ENCODE measurements around the gene ZNF534. TPM values are rescaled to one million over a fixed set of nuclear protein-coding genes. Genes with fewer than 3 reads are reported as not detected.
A peak's percentile ranks its signal among the peaks of the same experiment; 100 is the strongest.

The ZNF534 gene
- total and polyA plus RNA-seq, 2 of the 8 experiments (the other 6 are each of a cell fraction or from before 2014, with no cell fraction given) = not detected

GRCh38 chr19:52492994-52493470, 64.1 kb downstream of the ZNF534 start (continued):
- TF ChIP-seq PHF8 (conservative IDR thresholded peaks at IDR 0.05; ENCODE audit: low read depth, low read length) = 0 out of 2 replicates have a peak, but pooled peaks have one; percentile 22
- TF ChIP-seq TBP (IDR thresholded peaks at IDR 0.05; ENCODE audit: low read depth, low read length) = no peak
- TF ChIP-seq EP300 (IDR thresholded peaks at IDR 0.05; ENCODE audit: borderline replicate concordance in 1 of 2, low read depth in 2 of 2, low read length in 2 of 2) = no peak; a peak in 1 of 3 replicates
- TF ChIP-seq HDAC6 (IDR thresholded peaks at IDR 0.05; ENCODE audit: low read depth, low read length) = no peak
- TF ChIP-seq KDM1A (IDR thresholded peaks at IDR 0.05; ENCODE audit: borderline replicate concordance, low read length) = no peak
- peak; percentile 49 to 70 (median 57) for TF ChIP-seq CTCF (IDR thresholded peaks at IDR 0.05; ENCODE audit: control extremely low read depth in 1 of 3, insufficient read depth in 1 of 3, low read depth in 1 of 3, low read length in 3 of 3)
- no peak for TF ChIP-seq TEAD4 (IDR thresholded peaks at IDR 0.05; ENCODE audit: low read depth, low read length)
- no peak for TF ChIP-seq SP2 (IDR thresholded peaks at IDR 0.05; ENCODE audit: low read length)
- no peak for TF ChIP-seq CHD1 (IDR thresholded peaks at IDR 0.05; ENCODE audit: low read depth, low read length)
- no peak for TF ChIP-seq CEBPB (IDR thresholded peaks at IDR 0.05; ENCODE audit: low read depth, low read length)
- no peak for TF ChIP-seq YY1 (IDR thresholded peaks at IDR 0.05; ENCODE audit: low read depth, low read length)
- TF ChIP-seq SAP30 (IDR thresholded peaks at IDR 0.05; ENCODE audit: insufficient read depth, insufficient replicate concordance, low read length) = no peak
- no peak for TF ChIP-seq POU5F1 (IDR thresholded peaks at IDR 0.05; ENCODE audit: low read depth, low read length)
- no peak for TF ChIP-seq ATF3 (IDR thresholded peaks at IDR 0.05; ENCODE audit: insufficient read depth, low read depth, low read length)
- no peak for TF ChIP-seq USF2 (IDR thresholded peaks at IDR 0.05; ENCODE audit: low read length)
- TF ChIP-seq EZH2 (IDR thresholded peaks at IDR 0.05; ENCODE audit: low read depth, low read length, severe bottlenecking) = no peak
- TF ChIP-seq CBX8 (IDR thresholded peaks at IDR 0.05; ENCODE audit: borderline replicate concordance, low read depth, low read length) = no peak
- TF ChIP-seq TCF12 (IDR thresholded peaks at IDR 0.05; ENCODE audit: low read depth, low read length) = no peak
- TF ChIP-seq ZNF274 (IDR thresholded peaks at IDR 0.05; ENCODE audit: borderline replicate concordance, extremely low read depth, low read length) = no peak
- no peak for TF ChIP-seq TAF7 (optimal IDR thresholded peaks at IDR 0.05; ENCODE audit: borderline replicate concordance, low read depth, low read length)
- no peak for TF ChIP-seq SRF (IDR thresholded peaks at IDR 0.05; ENCODE audit: low read depth, low read length)
- no peak for TF ChIP-seq CHD2 (IDR thresholded peaks at IDR 0.05; ENCODE audit: low read length)

Data from H1 (cell line).